UCSD-AML1 (cell line): ENCODE data around the gene SRSF5.

Experiments
- DNase-seq: peaks from one replicate; lab custom pipeline; 2025; ENCODE audit not compliant: unreplicated experiment; lab: John Stamatoyannopoulos, UW

Gene SRSF5

DNA sequence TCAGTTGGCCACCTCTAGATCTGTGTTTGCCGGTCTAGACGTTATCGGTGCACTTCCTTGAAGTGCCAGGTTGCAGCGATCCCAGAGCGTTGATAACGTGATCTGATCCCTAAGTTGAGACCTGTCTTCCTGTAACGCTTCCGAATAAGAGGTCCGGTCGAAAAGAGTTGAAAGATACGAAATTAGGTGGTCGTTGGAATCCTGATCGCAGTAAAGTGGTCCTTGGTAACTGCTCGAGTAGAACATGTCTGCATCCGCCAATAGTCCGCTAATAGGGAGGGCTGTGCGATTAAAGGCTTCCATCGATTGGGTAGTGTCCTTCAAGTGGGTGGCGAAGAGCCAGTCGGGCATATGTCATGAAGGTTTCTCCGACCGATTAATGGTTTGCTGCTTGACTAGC lies 2.7 kb downstream of the SRSF5 start:
- DNase-seq, result no peak

DNA sequence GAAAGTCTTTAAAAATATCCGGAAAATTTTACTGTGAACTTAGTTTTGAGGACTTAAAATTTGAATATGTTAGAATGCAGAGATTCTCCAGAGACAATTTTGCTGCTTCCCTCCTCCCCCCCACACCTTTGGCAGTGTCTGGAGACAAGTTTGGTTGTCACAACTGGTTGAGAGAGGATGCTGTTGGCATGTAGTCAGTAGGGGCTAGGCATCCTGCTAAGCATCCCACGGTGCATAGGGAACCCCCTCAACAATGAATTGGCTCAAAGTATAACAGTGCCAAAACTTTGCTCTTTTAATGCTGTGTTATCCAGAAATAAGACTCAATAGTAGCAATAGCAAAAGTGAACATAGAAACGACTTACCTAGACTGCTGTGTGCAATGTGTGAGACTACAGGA lies 3.6 kb downstream of the SRSF5 start:
- DNase-seq, result no peak

DNA sequence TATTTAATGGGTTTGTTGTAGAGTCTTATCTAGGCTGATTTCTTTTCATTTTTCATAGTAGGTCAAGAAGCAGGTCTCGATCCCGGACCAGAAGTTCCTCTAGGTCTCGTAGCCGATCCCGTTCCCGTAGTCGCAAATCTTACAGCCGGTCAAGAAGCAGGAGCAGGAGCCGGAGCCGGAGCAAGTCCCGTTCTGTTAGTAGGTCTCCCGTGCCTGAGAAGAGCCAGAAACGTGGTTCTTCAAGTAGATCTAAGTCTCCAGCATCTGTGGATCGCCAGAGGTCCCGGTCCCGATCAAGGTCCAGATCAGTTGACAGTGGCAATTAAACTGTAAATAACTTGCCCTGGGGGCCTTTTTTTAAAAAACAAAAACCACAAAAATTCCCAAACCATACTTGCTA lies 4.2 kb downstream of the SRSF5 start:
- DNase-seq, result no peak

DNA sequence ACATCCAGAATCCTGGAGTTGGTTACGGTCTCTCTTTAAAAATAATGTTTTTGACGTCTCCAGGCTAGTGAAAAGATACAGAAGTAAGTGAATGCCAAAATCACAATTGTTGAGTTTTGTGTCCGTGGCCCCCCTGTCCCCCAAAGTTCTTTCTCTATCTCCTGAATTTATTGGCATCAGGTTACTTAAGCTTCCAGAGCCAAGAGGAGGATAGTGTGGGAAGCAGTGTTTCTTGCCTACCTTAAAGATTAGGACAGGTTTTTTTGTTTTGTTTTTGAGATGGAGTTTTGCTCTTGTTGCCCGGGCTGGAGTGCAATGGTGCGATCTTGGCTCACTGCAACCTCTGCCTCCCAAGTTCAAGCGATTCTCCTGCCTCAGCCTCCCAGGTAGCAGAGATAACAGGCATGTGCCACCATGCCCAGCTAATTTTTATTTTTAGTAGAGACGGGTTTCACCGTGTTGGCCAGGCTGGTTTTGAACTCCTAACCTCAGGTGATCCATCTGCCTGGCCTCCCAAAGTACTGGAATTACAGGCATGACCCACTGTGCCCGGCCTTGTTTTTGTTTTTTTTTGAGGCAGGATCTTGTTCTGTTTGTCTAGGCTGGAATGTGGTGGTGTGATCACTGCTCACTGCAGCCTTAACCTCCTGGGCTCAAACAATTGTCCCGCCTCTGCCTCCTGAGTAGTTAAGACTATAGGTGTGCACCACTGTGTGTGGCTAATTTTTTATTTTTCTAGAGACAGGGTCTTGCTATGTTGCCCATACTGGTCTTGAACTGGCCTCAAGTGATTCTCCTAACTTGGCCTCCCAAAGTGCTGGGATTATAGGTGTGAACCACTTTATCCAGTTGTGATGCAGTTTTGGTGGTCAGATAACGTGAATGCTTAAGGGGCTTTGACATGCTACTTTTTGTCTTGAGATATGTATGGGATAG lies 5.4 kb downstream of the SRSF5 start:
- no peak for DNase-seq

DNA sequence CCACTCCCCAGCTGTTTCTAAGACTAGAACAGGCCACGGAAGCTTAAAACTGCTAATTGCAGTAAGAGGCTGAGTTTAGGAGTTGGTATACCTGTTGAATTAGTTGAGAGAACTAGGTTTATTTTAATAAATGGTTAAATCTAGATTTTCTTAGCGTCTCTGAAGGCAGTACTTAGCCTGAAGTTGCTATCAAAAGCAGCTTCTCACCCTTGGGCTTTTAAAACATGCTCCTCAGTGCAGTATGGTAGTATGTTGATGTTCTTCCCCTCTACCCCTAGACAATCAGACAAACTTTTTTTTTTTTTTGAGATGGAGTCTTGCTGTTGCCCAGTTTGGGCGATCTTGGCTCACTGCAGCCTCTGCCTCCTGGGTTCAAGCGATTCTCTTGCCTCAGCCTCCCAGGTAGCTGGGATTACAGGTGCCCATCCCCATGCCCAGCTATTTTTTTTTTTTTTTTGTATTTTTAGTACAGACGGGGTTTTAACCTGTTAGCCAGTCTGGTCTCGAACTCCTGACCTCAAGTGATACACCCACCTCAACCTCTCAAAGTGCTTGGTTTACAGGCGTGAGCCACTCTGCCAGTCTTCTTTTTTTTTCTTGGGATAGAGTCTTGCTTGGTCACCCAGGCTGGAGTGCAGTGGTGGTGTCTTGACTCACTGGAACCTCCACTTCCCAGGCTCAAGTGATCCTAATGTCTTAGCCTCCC lies 6.8 kb downstream of the SRSF5 start:
- no peak for DNase-seq

DNA sequence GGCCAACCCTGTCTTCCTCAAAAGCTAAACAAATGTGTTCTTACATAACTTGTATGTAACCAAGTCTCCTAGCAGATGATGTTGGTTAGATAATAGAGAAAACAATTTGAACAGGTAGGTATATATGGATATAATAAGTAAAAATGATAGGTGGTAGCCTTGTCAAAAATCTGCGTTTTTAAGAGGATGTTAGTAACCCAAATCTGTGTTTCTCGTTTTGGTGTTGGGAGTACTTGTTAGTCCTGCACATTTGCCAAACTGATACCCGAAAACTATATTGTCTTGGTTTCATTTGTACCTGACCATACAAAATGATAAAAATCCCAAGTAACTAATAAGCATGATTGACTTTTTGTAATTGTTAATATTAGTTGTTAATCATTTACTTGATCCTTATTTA lies 8.1 kb downstream of the SRSF5 start:
- no peak for DNase-seq

DNA sequence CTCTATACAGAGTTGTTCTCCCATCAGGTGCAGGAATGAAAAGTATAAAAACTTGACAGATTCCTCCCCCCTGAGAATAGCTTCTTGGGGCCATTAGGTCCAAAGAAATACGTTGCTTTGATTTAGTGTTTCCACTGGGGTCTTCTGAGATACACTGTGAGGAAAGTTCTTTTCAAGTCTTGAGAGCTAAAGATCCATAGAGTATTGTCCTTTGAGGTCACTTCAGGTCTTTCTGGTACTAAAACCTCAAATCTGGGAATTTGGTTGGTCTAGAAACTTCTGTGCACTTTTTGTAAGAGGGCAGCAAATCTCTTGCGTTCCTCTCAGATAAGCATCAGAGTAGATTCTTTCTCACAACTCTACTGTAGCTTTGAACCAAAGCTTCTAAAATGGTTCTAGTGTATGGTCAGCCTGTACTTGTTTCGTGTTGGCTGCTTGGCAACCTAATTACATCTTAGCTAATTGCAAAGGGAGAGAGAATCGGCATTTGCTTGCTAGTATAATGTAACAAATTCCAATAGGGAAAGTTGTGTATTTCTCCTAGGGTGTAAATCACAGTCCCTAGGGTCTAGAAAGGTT lies 10.0 kb downstream of the SRSF5 start:
- DNase-seq, result no peak

DNA sequence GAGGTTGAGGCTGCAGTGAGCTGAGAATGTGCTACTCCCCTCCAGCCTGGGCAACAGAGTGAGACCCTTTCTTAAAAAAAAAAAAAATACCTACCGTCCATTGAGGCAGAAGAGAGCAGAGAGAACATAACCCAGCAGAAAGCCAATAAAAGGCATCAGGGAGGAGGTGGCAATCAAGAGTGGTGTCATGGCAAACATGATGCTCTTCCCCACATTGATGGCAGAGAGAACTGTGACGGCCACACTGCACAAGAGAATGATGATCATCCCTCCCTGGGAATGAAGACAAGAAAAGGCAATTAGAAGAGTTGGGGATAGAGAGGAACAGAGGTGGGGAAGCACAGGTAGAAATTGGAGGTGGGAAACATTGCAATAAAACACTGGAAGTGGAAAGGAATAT lies 12.1 kb downstream of the SRSF5 start:
- no peak for DNase-seq

DNA sequence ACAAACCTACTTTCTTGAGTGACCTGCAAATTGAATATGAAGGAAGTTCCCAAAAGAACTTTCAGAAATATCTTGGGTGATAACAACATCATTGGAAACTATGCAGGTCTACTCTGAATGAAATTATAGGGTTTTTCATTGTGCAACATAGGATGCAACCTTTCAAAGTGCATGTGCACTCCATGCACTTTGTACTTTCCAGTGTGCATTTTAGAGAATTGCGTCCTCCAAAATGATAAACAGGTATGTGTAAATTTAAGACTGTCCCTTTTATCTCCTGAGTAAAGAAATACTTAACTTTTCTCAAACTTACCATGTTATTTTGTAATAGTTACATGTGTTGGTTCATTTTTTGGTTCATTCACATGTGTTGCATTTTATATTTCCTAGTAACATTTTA lies 13.2 kb downstream of the SRSF5 start:
- DNase-seq, result no peak

DNA sequence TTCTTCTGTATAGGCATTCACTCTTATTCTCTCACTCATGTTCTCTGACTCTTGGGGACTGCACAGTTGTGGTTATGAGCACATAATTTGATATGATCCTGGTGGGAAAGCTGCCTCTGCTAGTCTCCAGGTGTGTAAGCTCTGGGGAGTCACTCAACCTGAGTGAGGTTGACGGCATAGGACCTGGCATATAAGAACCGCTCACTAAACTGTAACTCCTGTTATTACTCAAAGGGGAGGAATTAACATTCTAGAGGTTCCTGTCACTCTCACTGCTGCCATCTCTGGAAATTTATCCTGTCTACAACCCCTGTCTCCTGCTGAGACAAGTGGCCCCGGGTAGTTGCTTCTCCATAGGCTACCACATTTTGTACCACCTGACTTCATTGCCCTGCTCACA lies 14.0 kb downstream of the SRSF5 start:
- no peak for DNase-seq

DNA sequence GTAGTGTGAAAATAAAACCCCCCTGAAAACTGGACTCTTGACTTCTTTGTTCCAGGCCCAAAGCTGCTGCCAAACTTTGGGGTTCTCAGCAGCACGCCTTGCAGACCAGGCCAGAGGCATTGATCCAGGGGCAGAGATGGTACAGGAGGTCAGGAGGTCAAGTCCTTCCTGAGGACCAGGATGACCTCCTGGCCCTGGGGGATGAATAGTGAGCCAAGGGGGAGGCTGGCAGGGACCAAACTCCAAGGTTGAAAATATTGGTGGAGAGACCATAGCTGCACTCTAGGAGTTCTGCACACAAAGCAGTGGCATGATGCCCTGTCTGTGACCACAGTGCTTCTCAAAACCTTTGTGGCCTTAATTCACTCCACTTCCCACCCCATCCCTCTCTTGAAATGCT lies 18.0 kb downstream of the SRSF5 start:
- no peak for DNase-seq

DNA sequence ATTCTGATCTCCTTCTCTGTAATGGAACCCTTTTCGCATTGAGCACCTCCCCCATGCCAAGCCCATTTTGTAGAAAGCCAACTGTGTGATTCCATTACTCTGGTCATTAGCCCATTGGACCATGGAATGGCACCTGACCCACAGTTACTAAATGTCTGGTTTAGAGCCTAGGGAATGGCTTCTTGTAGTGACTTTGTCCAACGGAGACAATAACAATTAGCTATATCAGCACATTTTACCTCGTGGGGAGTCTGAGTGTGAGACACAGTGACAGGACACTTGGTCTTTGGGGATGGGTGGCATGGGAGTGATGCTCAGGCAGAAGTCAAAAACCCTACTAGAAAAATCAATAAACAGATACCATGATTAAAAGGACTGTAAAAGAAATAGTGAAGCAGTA lies 19.7 kb downstream of the SRSF5 start:
- DNase-seq, result no peak

DNA sequence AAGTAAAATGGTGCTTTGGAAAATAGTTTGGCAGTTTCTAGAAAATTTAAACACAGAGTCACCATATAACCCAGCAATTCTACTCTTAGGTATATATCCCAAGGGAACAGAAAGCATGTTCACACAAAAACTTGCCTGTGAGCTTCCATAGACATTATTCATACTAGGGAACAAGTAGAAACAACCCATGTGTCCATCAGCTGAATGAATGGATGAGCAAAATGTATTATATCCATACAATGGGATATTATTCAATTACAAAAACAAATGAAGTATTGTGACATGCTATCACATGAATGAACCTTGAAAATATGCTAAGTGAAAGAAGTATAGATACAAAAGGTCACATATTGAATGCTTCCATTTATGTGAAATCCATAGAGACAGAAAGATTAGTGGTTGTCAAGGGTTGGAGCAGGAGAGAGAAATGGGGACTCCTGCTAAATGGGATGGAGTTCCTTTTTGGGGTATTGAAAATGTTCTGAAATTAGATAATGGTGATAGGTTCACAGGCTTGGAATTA lies 22.2 kb downstream of the SRSF5 start:
- no peak for DNase-seq

DNA sequence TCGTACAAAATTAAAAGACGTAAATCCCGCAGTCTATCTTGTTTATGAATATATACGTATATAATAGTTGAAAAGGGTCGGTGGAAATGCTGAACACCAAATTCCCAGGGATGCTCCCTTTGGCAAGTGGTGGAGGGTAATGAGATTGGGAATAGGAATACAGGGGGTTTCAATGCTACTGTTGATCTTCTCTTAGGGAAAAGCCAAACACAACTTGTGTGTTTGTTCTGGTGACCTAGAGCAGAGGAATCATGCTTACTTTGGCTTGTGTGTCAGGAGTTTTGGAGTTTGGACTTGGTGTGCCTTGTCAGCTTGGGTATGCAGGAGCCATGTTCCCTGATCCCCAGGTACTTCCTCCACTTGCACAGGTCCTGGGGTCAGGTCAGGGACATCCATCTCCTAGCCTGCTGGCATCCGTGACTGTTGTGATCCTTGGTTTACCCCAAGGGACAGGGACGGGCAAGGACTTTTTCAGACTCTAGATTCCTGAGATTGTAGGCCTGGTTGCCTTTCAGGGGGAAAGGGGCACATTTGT lies 26.0 kb downstream of the SRSF5 start:
- no peak for DNase-seq

DNA sequence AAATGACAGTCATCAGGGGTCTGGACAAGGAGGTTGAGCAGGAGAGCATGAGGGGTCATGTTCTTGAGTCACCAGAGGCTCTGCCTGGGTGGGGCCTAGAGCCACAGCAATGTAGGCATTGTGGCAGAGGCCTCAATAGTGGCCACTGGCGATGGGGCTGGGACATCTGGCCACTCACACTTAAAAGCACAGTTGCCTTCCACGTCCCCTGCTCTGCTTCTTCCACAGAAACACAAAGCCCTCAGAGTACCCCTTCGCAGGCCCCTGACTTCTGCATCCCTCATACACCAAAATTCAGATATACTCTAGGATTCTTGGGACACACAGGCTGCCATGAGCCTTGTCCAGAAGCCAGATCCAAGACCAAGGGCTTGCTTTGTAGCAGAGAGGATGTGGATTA lies 27.8 kb downstream of the SRSF5 start:
- DNase-seq, result no peak

DNA sequence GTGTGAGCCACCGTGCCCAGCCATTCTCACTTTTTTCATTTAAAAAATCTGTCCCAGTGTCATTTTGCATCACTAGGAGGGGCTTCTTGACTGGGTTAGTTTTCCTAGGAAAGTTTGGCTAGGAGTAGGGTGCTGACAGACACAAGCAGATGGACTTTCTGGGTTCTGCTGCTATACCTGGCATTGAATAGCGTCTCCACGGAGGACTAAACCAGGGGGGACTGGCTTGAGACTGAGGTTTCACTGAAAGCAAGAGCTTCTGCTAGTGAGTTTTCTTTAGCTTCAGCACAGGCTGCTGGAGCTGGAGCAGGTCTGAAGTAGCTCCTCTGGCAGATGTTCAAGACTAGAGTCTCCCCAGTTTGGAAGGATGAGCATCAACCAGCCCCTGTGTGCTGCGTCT lies 28.7 kb downstream of the SRSF5 start:
- DNase-seq, result no peak

DNA sequence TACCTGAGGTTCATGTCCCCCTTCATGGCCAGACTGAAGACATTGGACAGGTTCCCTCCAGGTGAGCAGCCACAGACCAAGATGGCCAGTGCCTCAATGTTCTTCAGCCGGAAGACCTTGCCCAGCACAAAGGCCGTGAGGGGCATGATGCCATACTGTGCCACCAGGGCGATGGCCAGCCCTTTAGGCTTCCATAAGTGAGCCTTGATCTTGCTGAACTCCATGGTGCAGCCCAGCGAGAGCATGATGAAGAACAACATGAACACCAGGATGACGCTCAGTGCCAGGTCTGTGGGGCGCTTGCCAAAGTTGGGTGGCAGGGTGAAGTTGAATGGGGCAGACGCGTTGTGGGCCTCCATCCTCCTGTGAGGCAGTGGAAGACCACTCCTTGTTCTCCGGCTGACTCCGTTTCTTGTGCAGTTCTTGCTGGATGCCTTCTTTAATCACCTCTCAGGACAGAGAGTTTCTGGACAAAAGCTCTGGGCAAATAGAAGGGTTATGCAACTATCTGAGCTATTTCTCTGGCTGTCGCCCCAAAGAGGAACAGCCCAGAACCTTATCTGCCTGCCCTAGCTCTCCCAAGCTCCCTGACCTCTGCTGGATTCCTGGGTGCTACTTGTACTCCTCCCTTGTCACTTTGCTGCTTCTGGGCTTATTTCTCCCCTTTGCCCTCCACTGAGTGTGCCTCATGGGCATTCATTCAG lies 30.0 kb downstream of the SRSF5 start, which contains the start of gene SLC10A1:
SLC10A1 (minus strand) TSS at position 445 of the 704 bp plus-strand sequence; CDS start at position 359, 86 bp downstream.
- no peak for DNase-seq

DNA sequence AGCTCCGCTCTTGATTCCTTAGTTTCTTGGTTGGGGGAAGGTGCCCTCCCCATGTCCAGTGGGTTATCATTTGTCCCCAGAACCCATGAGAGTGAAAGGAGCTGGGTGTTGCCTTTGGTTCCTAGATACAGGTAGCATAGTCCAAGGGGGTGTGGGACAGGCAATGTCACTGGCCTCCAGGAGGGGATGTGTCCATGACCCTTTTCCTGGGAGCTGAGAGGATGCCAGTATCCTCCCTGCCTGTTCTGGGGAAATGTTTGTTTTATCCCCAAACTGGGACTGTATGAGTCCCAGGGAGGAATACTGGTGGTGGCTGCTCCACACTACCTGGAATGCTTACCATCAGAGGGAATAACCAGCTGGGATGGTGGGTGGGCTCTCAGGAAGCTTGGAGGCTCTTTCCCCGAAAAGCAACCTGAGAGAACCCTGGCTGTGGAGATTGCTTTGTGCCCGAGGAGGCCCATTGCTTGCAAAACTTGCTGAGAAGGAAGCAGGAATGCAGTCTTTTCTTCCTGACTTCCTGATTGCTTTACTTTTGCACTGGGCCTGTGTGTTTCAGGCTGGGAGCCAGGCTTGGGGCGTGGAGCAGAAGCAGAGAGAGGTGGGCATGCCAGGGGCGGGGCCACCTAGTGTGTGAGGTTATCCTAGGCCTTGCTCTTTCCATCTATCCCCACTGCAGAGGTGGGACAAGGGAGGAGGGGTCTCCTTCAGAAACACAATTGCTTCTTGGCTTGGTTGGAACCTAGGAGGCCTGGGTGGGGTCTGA lies 30.8 kb downstream of the SRSF5 start:
- DNase-seq, result no peak

DNA sequence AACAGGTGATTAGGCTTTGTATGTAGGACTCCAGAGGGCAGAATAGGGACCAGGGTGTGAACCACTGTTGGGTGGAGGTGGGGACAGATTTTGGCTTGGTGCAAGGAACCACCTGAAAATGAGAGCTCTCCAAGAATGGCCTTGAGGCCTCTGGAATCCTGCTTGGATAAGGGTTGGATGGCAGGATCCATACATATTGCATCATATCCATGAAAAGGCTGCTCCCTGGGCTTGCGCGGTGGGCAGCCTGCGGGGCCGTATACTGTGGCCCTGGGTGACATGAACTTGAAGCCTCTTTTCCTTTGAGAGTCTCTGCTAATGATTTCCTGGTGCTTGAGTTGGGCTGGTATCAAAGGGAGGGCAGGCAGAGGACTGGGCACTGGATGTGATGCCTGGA lies 31.4 kb downstream of the SRSF5 start:
- no peak for DNase-seq

DNA sequence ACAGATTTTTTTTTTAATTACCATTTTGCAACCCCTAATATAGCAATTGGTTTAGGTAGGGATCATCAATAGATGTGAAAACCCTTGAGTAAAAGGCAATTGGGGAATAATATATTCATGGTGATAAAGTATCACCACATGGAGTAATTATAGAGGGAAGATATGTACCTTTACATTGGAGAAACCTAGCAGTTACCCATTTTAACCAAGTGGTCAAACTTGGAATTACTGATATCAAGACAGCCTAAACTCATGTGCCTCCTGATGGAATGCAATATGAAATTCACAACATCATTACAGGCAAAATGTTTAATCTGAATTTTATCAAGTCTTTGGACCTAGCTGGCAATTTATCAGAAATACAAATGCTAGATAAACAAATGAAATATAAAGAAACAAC lies 36.8 kb downstream of the SRSF5 start:
- no peak for DNase-seq
